ENCODE results near the gene ETV3L.
A peak's percentile ranks its signal among the peaks of the same experiment; 100 is the strongest.

DNA sequence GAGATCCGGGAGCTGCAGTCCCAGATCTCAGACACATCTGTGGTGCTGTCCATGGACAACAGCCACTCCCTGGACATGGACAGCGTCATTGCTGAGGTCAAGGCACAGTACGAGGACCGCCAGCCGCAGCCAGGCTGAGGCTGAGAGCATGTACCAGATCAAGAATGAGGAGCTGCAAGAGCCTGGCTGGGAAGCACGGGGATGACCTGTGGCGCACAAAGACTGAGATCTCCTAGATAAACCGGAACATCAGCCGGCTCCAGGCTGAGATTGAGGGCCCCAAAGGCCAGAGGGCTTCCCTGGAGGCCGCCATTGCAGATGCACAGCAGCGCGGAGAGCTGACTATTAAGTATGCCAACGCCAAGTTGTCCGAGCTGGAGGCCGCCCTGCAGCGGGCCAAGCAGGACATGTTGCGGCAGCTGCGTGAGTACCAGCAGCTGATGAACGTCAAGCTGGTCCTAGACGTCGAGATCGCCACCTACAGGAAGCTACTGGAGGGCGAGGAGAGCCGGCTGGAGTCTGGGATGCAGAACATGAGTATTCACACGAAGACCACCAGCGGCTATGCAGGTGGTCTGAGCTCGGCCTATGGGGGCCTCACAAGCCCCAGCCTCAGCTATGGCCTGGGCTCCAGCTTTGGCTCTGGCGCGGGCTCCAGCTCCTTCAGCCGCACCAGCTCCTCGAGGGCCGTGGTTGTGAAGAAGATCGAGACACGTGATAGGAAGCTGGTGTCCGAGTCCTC lies 25.5 kb downstream of the ETV3L start:
- TF ChIP-seq, protein P1, sequence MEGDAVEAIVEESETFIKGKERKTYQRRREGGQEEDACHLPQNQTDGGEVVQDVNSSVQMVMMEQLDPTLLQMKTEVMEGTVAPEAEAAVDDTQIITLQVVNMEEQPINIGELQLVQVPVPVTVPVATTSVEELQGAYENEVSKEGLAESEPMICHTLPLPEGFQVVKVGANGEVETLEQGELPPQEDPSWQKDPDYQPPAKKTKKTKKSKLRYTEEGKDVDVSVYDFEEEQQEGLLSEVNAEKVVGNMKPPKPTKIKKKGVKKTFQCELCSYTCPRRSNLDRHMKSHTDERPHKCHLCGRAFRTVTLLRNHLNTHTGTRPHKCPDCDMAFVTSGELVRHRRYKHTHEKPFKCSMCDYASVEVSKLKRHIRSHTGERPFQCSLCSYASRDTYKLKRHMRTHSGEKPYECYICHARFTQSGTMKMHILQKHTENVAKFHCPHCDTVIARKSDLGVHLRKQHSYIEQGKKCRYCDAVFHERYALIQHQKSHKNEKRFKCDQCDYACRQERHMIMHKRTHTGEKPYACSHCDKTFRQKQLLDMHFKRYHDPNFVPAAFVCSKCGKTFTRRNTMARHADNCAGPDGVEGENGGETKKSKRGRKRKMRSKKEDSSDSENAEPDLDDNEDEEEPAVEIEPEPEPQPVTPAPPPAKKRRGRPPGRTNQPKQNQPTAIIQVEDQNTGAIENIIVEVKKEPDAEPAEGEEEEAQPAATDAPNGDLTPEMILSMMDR (conservative IDR thresholded peaks at IDR 0.05 in 1 of 2, IDR thresholded peaks at IDR 0.05 in 1 of 2; ENCODE audit: low read depth in 1 of 2, low read length in 2 of 2) = peak; percentile 45 to 67
- no peak for TF ChIP-seq EZH2 (IDR thresholded peaks at IDR 0.05; ENCODE audit: low read length, missing control alignments)
